H9 (cell line): ENCODE data around the gene WFIKKN1. TPM values are rescaled to one million over a fixed set of nuclear protein-coding genes. Genes with fewer than 3 reads are reported as not detected.

Experiments used
- DNase-seq: peaks from one replicate; pipeline ENCODE4 v3.0.0-alpha.2; 2017
- H2AFZ ChIP-seq: one replicate; pipeline ENCODE4 v1.6.1; 2013; ENCODE audit warnings: mild to moderate bottlenecking, low read length, control low read depth, moderate library complexity
- H2AK5ac ChIP-seq: 2 replicates; pipeline ENCODE4 v1.6.1; 2013; ENCODE audit warnings: low read length, control low read depth, mixed read lengths; ENCODE audit not compliant: insufficient read length
- H2BK120ac ChIP-seq: one replicate; pipeline ENCODE4 v1.6.1; 2013; ENCODE audit warnings: low read depth, mild to moderate bottlenecking, low read length, control low read depth, inconsistent platforms; ENCODE audit not compliant: poor library complexity, severe bottlenecking
- H2BK12ac ChIP-seq: 2 replicates; pipeline ENCODE4 v1.6.1; 2013; ENCODE audit warnings: low read length, control low read depth, mixed read lengths, low read depth; ENCODE audit not compliant: insufficient read length
- H2BK15ac ChIP-seq: 2 replicates; pipeline ENCODE4 v1.6.1; 2013; ENCODE audit warnings: low read depth, low read length, control low read depth
- H2BK20ac ChIP-seq: one replicate; pipeline ENCODE4 v1.6.1; 2013; ENCODE audit warnings: low read depth, mild to moderate bottlenecking, low read length, control low read depth, inconsistent platforms; ENCODE audit not compliant: poor library complexity, severe bottlenecking
- H2BK5ac ChIP-seq: 2 replicates; pipeline ENCODE4 v1.6.1; 2013; ENCODE audit warnings: low read length, control low read depth, mixed read lengths; ENCODE audit not compliant: insufficient read length
- H3K14ac ChIP-seq: 2 replicates; pipeline ENCODE4 v1.6.1; 2013; ENCODE audit warnings: low read length, control low read depth; ENCODE audit not compliant: insufficient read depth
- H3K18ac ChIP-seq: 2 replicates; pipeline ENCODE4 v1.6.1; 2013; ENCODE audit warnings: low read depth, mild to moderate bottlenecking, mixed read lengths, low read length, control low read depth; ENCODE audit not compliant: insufficient read length
- H3K23ac ChIP-seq: 2 replicates; pipeline ENCODE4 v1.6.1; 2013; ENCODE audit warnings: low read length, control low read depth, mixed read lengths, low read depth; ENCODE audit not compliant: insufficient read length
- H3K23me2 ChIP-seq: 2 replicates; pipeline ENCODE4 v1.6.1; 2013; ENCODE audit warnings: low read depth, mild to moderate bottlenecking, mixed read lengths, low read length, control low read depth; ENCODE audit not compliant: insufficient read length, poor library complexity, severe bottlenecking
- H3K27ac ChIP-seq: 2 replicates; pipeline ENCODE4 v1.5.1; 2013; ENCODE audit warnings: low read length, control low read depth, mixed read lengths, low read depth; ENCODE audit not compliant: insufficient read length
- H3K27me3 ChIP-seq: 2 replicates; pipeline ENCODE4 v1.6.1; 2013; ENCODE audit warnings: low read length, control low read depth, inconsistent platforms; ENCODE audit not compliant: insufficient read depth
- H3K4ac ChIP-seq: 2 replicates; pipeline ENCODE4 v1.6.1; 2013; ENCODE audit warnings: low read depth, mild to moderate bottlenecking, control low read depth, inconsistent platforms, low read length, moderate library complexity
- H3K4me1 ChIP-seq: 2 replicates; pipeline ENCODE4 v1.6.1; 2013; ENCODE audit warnings: low read length, control low read depth, inconsistent platforms; ENCODE audit not compliant: insufficient read depth
- H3K4me2 ChIP-seq: 2 replicates; pipeline ENCODE4 v1.6.1; 2013; ENCODE audit warnings: low read length, control low read depth, mixed read lengths; ENCODE audit not compliant: insufficient read length, insufficient read depth
- H3K56ac ChIP-seq: 2 replicates; pipeline ENCODE4 v1.6.1; 2013; ENCODE audit warnings: low read depth, mild to moderate bottlenecking, mixed read lengths, low read length, control low read depth; ENCODE audit not compliant: insufficient read length
- H3K79me1 ChIP-seq: 2 replicates; pipeline ENCODE4 v1.6.1; 2013; ENCODE audit warnings: low read depth, mild to moderate bottlenecking, moderate library complexity, low read length, control low read depth, inconsistent platforms; ENCODE audit not compliant: insufficient read depth, poor library complexity, severe bottlenecking
- H3K79me2 ChIP-seq: 2 replicates; pipeline ENCODE4 v1.6.1; 2013; ENCODE audit warnings: low read length, control low read depth, inconsistent platforms; ENCODE audit not compliant: insufficient read depth
- H3K9ac ChIP-seq: 2 replicates; pipeline ENCODE4 v1.6.1; 2013; ENCODE audit warnings: low read length, control low read depth, mixed read lengths; ENCODE audit not compliant: insufficient read length; ENCODE audit errors: extremely low read depth
- H3K9me3 ChIP-seq: one replicate; pipeline ENCODE4 v1.6.1; 2013; ENCODE audit warnings: low read depth, low read length, inconsistent platforms; ENCODE audit not compliant: control insufficient read depth
- H3T11ph ChIP-seq: one replicate; pipeline ENCODE4 v1.6.1; 2013; ENCODE audit warnings: mild to moderate bottlenecking, low read length, control low read depth, inconsistent platforms
- H4K20me1 ChIP-seq: one replicate; pipeline ENCODE4 v1.6.1; 2013; ENCODE audit not compliant: control insufficient read depth, insufficient read length, insufficient read depth
- H4K5ac ChIP-seq: 2 replicates; pipeline ENCODE4 v1.6.1; 2013; ENCODE audit warnings: low read depth, mild to moderate bottlenecking, mixed read lengths, low read length, control low read depth; ENCODE audit not compliant: insufficient read length
- H4K8ac ChIP-seq: replicated peaks from 2 replicates; pipeline ENCODE4 v1.6.1; 2013; ENCODE audit warnings: low read length, control low read depth, mixed read lengths, low read depth; ENCODE audit not compliant: insufficient read length
- H4K91ac ChIP-seq: 2 replicates; pipeline ENCODE4 v1.6.1; 2013; ENCODE audit warnings: low read depth, mild to moderate bottlenecking, moderate library complexity, mixed read lengths, low read length, control low read depth; ENCODE audit not compliant: insufficient read length
- H3K27ac Mint-ChIP-seq, 3 experiments: 2 replicates in 2 of 3; 3 replicates in 1 of 3; pipeline ENCODE4 v1.8.0; 2020 to 2021; ENCODE audit warnings: mixed read lengths in 3 of 3, mild to moderate bottlenecking in 1 of 3, moderate library complexity in 1 of 3
- H3K27me3 Mint-ChIP-seq: 2 replicates; pipeline ENCODE4 v1.8.0; 2021; ENCODE audit warnings: low read depth, mild to moderate bottlenecking, moderate library complexity, mixed read lengths
- H3K36me3 Mint-ChIP-seq, 3 experiments: 2 replicates in 2 of 3; 3 replicates in 1 of 3; pipeline ENCODE4 v1.8.0; 2020 to 2021; ENCODE audit warnings: low read depth in 3 of 3, mixed read lengths in 3 of 3; ENCODE audit not compliant: insufficient read depth in 1 of 3
- H3K4me1 Mint-ChIP-seq, 2 experiments: 2 replicates each; pipeline ENCODE4 v1.8.0; 2020; ENCODE audit warnings: mixed read lengths in 2 of 2
- H3K4me3 Mint-ChIP-seq, 2 experiments: 2 replicates in 1 of 2; 3 replicates in 1 of 2; pipeline ENCODE4 v1.8.0; 2020 to 2021; ENCODE audit warnings: mild to moderate bottlenecking in 2 of 2, mixed read lengths in 2 of 2, moderate library complexity in 1 of 2
- H3K9me3 Mint-ChIP-seq, 2 experiments: 2 replicates in 1 of 2; 3 replicates in 1 of 2; pipeline ENCODE4 v1.8.0; 2020; ENCODE audit warnings: mild to moderate bottlenecking in 2 of 2, mixed read lengths in 2 of 2, moderate library complexity in 1 of 2
- WGBS: extraction: QIAGEN DNeasy Blood & Tissue Kit; methylation state at CpG from one replicate; pipeline ENCODE4 v1.1.7; 2013; ENCODE audit warnings: missing lambda C conversion rate, low lambda C conversion rate, mixed read lengths; ENCODE audit not compliant: insufficient read length; ENCODE audit errors: extremely low coverage; 5-methylcytosine and 5-hydroxymethylcytosine counted together
- total RNA-seq: library from RNA; stranded (reverse); gene quantifications from 2 replicates; pipeline ENCODE4 v1.2.1, GENCODE V29; 2021
- TF ChIP-seq, protein P1 (sequence below): fragments of 200-600 bp; sonication (generic); conservative IDR thresholded peaks from 3 replicates; pipeline ENCODE4 v1.8.0; 2021; ENCODE audit warnings: antibody characterized with exemption, mild to moderate bottlenecking

The WFIKKN1 gene
- total RNA-seq, 1 experiment from 2014 or later: 8.3 TPM

DNA sequence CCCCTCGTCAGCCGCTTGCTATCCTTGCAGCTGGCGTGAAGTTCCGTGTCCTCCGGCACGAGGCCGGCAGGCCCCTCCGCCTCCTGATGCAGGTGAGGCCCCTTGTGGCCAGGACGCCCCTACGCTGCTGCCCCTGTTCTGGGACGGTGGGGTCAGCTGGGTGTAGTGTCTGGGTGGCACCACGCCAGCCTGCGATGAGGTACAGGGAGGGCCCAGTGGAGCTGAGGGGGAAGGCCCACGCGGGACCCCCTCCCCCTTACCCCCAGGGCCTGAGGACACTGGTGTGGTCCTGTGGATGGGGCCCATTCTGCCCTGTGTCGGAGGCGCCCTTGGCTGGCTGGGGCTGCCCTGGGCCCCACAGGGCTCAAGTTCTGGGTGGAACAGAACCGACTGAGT is 48.6 kb upstream of the WFIKKN1 start:
- no CpG with 5 or more reads among the region's 18 CpGs for WGBS
- Histone ChIP-seq H4K5ac (no peak overlapping the region), H3K9ac (no peak overlapping the region), H3K4me1 (no peaks in the 10 kb centered on the region; the same call in 1 of the 2 replicates), H2BK20ac (no peak overlapping the region), H4K8ac (no peak overlapping the region), H3K56ac (no peak overlapping the region), H3K79me1 (no peaks in the 10 kb centered on the region), H2BK5ac (no peak overlapping the region), H4K20me1 (no peaks in the 10 kb centered on the region), H3K27ac (no peak overlapping the region), H3T11ph (no peak overlapping the region), H2AK5ac (no peak overlapping the region), H3K79me2 (no peaks in the 10 kb centered on the region), H3K9me3 (no peaks in the 10 kb centered on the region), H3K4me2 (no peak overlapping the region), H2BK120ac (no peak overlapping the region), H4K91ac (no peak overlapping the region), H2BK15ac (no peak overlapping the region), H3K18ac (no peak overlapping the region), H3K23ac (no peak overlapping the region), H3K14ac (no peak overlapping the region), H3K4ac (no peak overlapping the region), H3K27me3 (peaks cover 7% of the 10 kb centered on the region; the same call in 1 of the 2 replicates), H2BK12ac (no peak overlapping the region), H3K23me2 (no peaks in the 10 kb centered on the region), H2AFZ (no peak overlapping the region)
- peaks cover 23% of the 10 kb centered on the region for H3K27me3 Mint-ChIP-seq
- no peaks in the 10 kb centered on the region; a peak in 1 of 7 replicates for H3K36me3 Mint-ChIP-seq
- TF ChIP-seq, protein P1, sequence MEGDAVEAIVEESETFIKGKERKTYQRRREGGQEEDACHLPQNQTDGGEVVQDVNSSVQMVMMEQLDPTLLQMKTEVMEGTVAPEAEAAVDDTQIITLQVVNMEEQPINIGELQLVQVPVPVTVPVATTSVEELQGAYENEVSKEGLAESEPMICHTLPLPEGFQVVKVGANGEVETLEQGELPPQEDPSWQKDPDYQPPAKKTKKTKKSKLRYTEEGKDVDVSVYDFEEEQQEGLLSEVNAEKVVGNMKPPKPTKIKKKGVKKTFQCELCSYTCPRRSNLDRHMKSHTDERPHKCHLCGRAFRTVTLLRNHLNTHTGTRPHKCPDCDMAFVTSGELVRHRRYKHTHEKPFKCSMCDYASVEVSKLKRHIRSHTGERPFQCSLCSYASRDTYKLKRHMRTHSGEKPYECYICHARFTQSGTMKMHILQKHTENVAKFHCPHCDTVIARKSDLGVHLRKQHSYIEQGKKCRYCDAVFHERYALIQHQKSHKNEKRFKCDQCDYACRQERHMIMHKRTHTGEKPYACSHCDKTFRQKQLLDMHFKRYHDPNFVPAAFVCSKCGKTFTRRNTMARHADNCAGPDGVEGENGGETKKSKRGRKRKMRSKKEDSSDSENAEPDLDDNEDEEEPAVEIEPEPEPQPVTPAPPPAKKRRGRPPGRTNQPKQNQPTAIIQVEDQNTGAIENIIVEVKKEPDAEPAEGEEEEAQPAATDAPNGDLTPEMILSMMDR: no peak; the same call in 2 of the 3 replicates
- no peak overlapping the region for H3K27ac Mint-ChIP-seq
- peaks cover 4 to 14% of the 10 kb centered on the region in 2 experiments for H3K4me1 Mint-ChIP-seq
- H3K4me3 Mint-ChIP-seq: no peak overlapping the region
- no peak for DNase-seq
- H3K9me3 Mint-ChIP-seq: no peaks in the 10 kb centered on the region
